ENCODE results near the gene IGFL4. TPM values are rescaled to one million over a fixed set of nuclear protein-coding genes. Genes with fewer than 3 reads are reported as not detected.

IGFL4 gene
- total RNA-seq, 4 donors from 2014 or later: not detected

- H3K4me1 ChIP-seq: no peaks in the 10 kb centered on the region
- no peaks in the 10 kb centered on the region for H3K27me3 ChIP-seq
- H3K9me3 ChIP-seq: no peaks in the 10 kb centered on the region
- H3K4me3 ChIP-seq (replicated peaks in 1 of 3): no peak overlapping the region
- no peak for TF ChIP-seq POLR2A (IDR thresholded peaks at IDR 0.05)
- no peak for TF ChIP-seq CTCF (IDR thresholded peaks at IDR 0.05)
- DNase-seq: no peak
- H3K36me3 ChIP-seq: no peaks in the 10 kb centered on the region
- H3K27ac ChIP-seq: no peak overlapping the region
- WGBS, 2 donors: 39 to 63% methylated on average over 2 to 3 of the region's 3 CpGs
- intact Hi-C loops (cut with DNase I): no loop called here
These were observed 4.1 kb downstream of the IGFL4 start for GRCh38 chr19:46036744-46037128.

- Histone ChIP-seq H3K27ac (no peak overlapping the region), H3K4me1 (no peaks in the 10 kb centered on the region), H3K9me3 (no peaks in the 10 kb centered on the region), H3K27me3 (no peaks in the 10 kb centered on the region), H3K36me3 (no peaks in the 10 kb centered on the region), H3K4me3 (replicated peaks in 1 of 3) (no peak overlapping the region)
- no peak for DNase-seq
- TF ChIP-seq CTCF (IDR thresholded peaks at IDR 0.05) (no peak), POLR2A (IDR thresholded peaks at IDR 0.05) (no peak)
- WGBS, 2 donors: 58 to 83% methylated on average over 2 to 10 of the region's 13 CpGs
- intact Hi-C loops (cut with DNase I): no loop called here
These were observed 4.6 kb downstream of the IGFL4 start for GRCh38 chr19:46035986-46036743.

- intact Hi-C loops (cut with DNase I): no loop called here
- Histone ChIP-seq H3K9me3 (no peaks in the 10 kb centered on the region), H3K27me3 (no peaks in the 10 kb centered on the region), H3K4me1 (no peaks in the 10 kb centered on the region), H3K36me3 (no peaks in the 10 kb centered on the region), H3K27ac (no peak overlapping the region), H3K4me3 (replicated peaks in 1 of 3) (no peak overlapping the region)
- DNase-seq: no peak
- TF ChIP-seq POLR2A (IDR thresholded peaks at IDR 0.05) (no peak), CTCF (IDR thresholded peaks at IDR 0.05) (no peak)
- WGBS, 2 donors: 85 to 87% methylated on average over 6 of the region's 6 CpGs
These were observed 5.3 kb downstream of the IGFL4 start for GRCh38 chr19:46035546-46035945.

- no peaks in the 10 kb centered on the region for H3K4me1 ChIP-seq
- 79% methylated on average over 2 to 3 of the region's 11 CpGs for WGBS, 2 donors
- no peaks in the 10 kb centered on the region for H3K9me3 ChIP-seq
- no peak overlapping the region for H3K27ac ChIP-seq
- TF ChIP-seq CTCF (IDR thresholded peaks at IDR 0.05): no peak
- TF ChIP-seq POLR2A (IDR thresholded peaks at IDR 0.05): no peak
- H3K4me3 ChIP-seq (replicated peaks in 1 of 3): no peak overlapping the region
- intact Hi-C loops (cut with DNase I): loop anchor here (5.0 kb wide), 1 partner anchor 229 kb away; no protein-coding TSS in a partner anchor
- no peak for DNase-seq
- no peaks in the 10 kb centered on the region for H3K27me3 ChIP-seq
- no peaks in the 10 kb centered on the region for H3K36me3 ChIP-seq
These were observed 7.4 kb downstream of the IGFL4 start for GRCh38 chr19:46033401-46033800.

- Histone ChIP-seq H3K4me1 (no peaks in the 10 kb centered on the region), H3K27me3 (no peaks in the 10 kb centered on the region), H3K9me3 (no peaks in the 10 kb centered on the region), H3K36me3 (no peaks in the 10 kb centered on the region), H3K4me3 (replicated peaks in 1 of 3) (no peak overlapping the region), H3K27ac (no peak overlapping the region)
- no peak for DNase-seq
- intact Hi-C loops (cut with DNase I): loop anchor here (5.0 kb wide), 1 partner anchor 230 kb away; no protein-coding TSS in a partner anchor
- 94 to 100% methylated on average over 3 of the region's 3 CpGs for WGBS, 2 donors
- no peak for TF ChIP-seq POLR2A (IDR thresholded peaks at IDR 0.05)
- no peak for TF ChIP-seq CTCF (IDR thresholded peaks at IDR 0.05)
These were observed 8.2 kb downstream of the IGFL4 start for GRCh38 chr19:46032597-46033025.

All from thyroid gland (tissue), 4 donors.